Mesothelial cell of epicardium (in vitro differentiated cells): Measurements from ENCODE around the gene SCGB3A2. TPM values are rescaled to one million over a fixed set of nuclear protein-coding genes. Genes with fewer than 3 reads are reported as not detected.

ENCODE experiments used
- DNase-seq, 2 experiments: peaks; one replicate each; pipeline ENCODE4 v3.0.0; 2021; ENCODE audit warnings: low spot score in 2 of 2; ENCODE audit not compliant: unreplicated experiment in 2 of 2
- H3K27ac Mint-ChIP-seq: 2 replicates; pipeline ENCODE4 v1.8.0; 2021; ENCODE audit warnings: mixed read lengths
- H3K27me3 Mint-ChIP-seq: 2 replicates; pipeline ENCODE4 v1.8.0; 2021; ENCODE audit warnings: low read depth, mixed read lengths
- H3K36me3 Mint-ChIP-seq: 2 replicates; pipeline ENCODE4 v1.8.0; 2021; ENCODE audit warnings: mixed read lengths
- H3K4me1 Mint-ChIP-seq: 2 replicates; pipeline ENCODE4 v1.8.0; 2021; ENCODE audit warnings: mixed read lengths
- H3K4me3 Mint-ChIP-seq: 2 replicates; pipeline ENCODE4 v1.8.0; 2021; ENCODE audit warnings: mild to moderate bottlenecking, moderate library complexity, mixed read lengths
- H3K9me3 Mint-ChIP-seq: 2 replicates; pipeline ENCODE4 v1.8.0; 2021; ENCODE audit warnings: mixed read lengths
- CTCF ChIP-seq: fragments of 200-600 bp; sonication (generic); IDR thresholded peaks from one replicate; pipeline ENCODE4 v1.5.0; 2021; ENCODE audit warnings: antibody characterized with exemption; ENCODE audit not compliant: unreplicated experiment
- total RNA-seq: library from RNA; stranded (reverse); gene quantifications from 3 replicates; pipeline ENCODE4 v1.2.1, GENCODE V29; 2021

The SCGB3A2 gene
- total RNA-seq, 1 donor from 2014 or later = not detected

DNA sequence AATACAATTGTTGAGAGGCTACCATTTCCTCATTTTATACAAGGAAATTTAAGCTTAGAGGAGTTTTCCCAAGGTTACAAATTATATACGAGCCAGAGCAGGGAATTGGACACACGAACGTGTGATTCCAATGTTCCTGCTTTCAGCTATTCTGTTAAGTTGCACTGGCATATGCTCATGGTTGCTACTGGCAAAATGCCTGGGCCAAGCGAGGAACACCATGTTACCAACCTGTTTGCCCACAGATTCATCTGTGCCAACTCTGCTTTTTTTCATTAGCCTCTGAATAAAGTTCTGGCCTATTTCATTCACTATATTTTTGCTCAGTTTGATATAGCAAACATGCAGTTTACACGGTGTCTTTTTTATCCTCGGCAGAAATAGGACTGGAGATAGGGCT lies 32.9 kb downstream of the SCGB3A2 start:
- H3K27ac Mint-ChIP-seq = no peak overlapping the region
- no peak for TF ChIP-seq CTCF

DNA sequence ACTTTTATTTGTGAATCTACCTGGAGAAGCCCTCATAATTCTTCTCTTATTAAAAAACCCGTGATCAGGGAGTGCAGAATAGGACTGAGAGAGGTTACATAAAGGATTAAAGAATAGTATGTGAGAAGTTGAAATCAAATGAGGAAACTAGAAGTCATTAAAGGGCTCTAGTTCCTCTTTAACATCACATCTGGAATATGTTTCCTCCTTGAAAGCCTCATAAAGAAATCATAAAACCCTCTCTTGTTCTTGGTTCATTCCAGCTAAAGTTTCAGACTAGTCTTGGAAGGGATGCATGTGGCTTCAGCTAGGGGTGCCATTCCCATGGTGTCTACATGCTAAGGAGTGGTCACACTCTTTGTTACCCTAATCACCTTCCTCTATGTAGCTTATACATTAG lies 33.5 kb downstream of the SCGB3A2 start:
- no peaks in the 10 kb centered on the region for H3K36me3 Mint-ChIP-seq

More for the DNA sequence above, 32.9 kb downstream of the SCGB3A2 start:
- no peak for DNase-seq
- no peak overlapping the region for H3K4me3 Mint-ChIP-seq
- H3K9me3 Mint-ChIP-seq = peaks cover 7% of the 10 kb centered on the region
- peaks cover 4% of the 10 kb centered on the region for H3K4me1 Mint-ChIP-seq
- H3K27me3 Mint-ChIP-seq = peaks cover 3% of the 10 kb centered on the region
- no peaks in the 10 kb centered on the region for H3K36me3 Mint-ChIP-seq

DNA sequence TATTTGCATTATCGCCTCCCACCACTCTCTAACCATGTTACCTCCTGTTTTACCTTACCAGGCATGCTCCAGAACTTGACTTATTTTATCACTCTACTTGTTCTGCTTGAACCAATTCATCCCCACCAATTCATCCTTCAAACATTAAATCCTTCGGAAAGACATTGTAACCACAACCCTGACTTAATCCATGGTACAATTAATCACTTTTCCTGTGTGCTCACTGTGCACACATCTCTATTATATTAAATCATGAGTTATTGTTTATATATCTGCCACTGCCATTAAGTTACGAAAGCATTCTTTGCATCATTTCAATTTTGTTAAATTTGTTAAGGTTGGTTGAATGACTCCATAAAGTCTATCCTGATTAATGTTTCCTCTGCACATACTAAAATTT lies 35.3 kb downstream of the SCGB3A2 start:
- TF ChIP-seq CTCF = no peak
- H3K27ac Mint-ChIP-seq = no peak overlapping the region
- no peaks in the 10 kb centered on the region for H3K4me1 Mint-ChIP-seq
- H3K4me3 Mint-ChIP-seq = no peak overlapping the region
- no peak for DNase-seq
- peaks cover 5% of the 10 kb centered on the region for H3K27me3 Mint-ChIP-seq
- peaks cover 7% of the 10 kb centered on the region for H3K9me3 Mint-ChIP-seq
- H3K36me3 Mint-ChIP-seq = no peaks in the 10 kb centered on the region

More for the DNA sequence above, 33.5 kb downstream of the SCGB3A2 start:
- DNase-seq = no peak
- Mint-ChIP-seq H3K4me1 (no peaks in the 10 kb centered on the region), H3K27me3 (peaks cover 3% of the 10 kb centered on the region), H3K27ac (no peak overlapping the region), H3K9me3 (peaks cover 7% of the 10 kb centered on the region), H3K4me3 (no peak overlapping the region)
- TF ChIP-seq CTCF = no peak

DNA sequence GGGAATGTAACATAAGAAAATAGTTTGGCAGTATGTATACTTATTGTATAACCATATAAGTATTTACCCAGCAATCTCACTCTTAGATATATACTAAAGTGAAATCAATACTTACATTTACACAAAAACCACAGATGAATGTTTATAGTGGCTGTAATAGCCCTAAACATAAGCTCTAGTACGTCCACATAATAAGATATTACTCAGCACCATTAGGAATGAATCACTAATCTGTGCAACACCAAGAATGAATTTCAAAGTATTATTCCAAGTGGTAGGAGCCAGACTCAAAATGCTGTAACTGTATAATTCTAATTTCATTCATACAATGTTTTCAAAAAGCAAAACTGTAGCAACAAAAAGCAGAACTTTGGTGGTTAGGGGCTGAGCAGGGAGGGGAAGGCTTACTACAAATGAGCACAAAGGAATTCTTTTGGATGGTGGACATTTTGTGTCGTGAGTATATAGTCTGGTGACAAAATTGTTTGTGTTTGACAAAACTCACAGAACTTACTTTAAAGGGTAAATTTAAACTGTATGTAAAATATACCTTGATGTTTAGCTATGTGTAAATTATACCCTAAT lies 39.7 kb downstream of the SCGB3A2 start:
- peaks cover 7% of the 10 kb centered on the region for H3K9me3 Mint-ChIP-seq
- TF ChIP-seq CTCF = no peak
- H3K27ac Mint-ChIP-seq = no peak overlapping the region
- H3K36me3 Mint-ChIP-seq = no peaks in the 10 kb centered on the region
- no peak for DNase-seq
- H3K4me1 Mint-ChIP-seq = no peaks in the 10 kb centered on the region
- H3K4me3 Mint-ChIP-seq = no peak overlapping the region
- H3K27me3 Mint-ChIP-seq = peaks cover 4% of the 10 kb centered on the region

DNA sequence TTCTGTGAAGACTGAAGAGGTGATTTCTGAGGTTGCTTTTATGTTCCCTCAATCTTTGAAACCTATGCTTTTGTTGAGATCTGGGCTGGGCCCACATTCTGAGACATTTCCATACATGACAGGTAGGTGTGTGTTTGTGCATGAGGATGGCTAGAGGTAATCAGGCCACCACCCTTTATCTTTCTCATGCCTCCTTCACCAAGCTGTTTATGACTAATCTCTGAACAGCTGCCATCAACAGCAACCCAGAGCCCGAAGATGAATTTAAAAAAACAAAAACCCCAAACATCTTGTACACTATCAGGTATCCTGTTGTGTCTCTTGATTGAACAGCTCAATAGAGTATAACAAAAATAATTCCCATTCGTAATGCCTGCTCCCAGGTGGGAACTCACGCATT lies 40.4 kb downstream of the SCGB3A2 start:
- H3K36me3 Mint-ChIP-seq = no peaks in the 10 kb centered on the region
- no peak overlapping the region for H3K4me3 Mint-ChIP-seq
- DNase-seq = no peak
- no peak overlapping the region for H3K27ac Mint-ChIP-seq
- peaks cover 7% of the 10 kb centered on the region for H3K9me3 Mint-ChIP-seq
- H3K4me1 Mint-ChIP-seq = no peaks in the 10 kb centered on the region
- no peak for TF ChIP-seq CTCF
- H3K27me3 Mint-ChIP-seq = peaks cover 4% of the 10 kb centered on the region
